ENCODE results near the gene JAM3. TPM values are rescaled to one million over a fixed set of nuclear protein-coding genes. Genes with fewer than 3 reads are reported as not detected.

Gene JAM3
- total and polyA plus RNA-seq, 2 of the 4 experiments (the other 2 are of a cell fraction): 38.0 to 71.5 TPM

- WGBS, 2 experiments (ENCODE audit: extremely low coverage in 2 of 2, insufficient read length in 1 of 2): no CpG with 5 or more reads among the region's 9 CpGs
- in situ Hi-C loops (cut with MboI; ENCODE audit: low sequenced_read_pairs): no loop called here
- peaks cover 35% of the 10 kb centered on the region for H3K36me3 ChIP-seq (ENCODE audit: control insufficient read depth, insufficient read depth, low read length)
These were observed 83.8 kb downstream of the JAM3 start for GRCh38 chr11:134152696-134153095.

More at GRCh38 chr11:134152696-134153095, 83.8 kb downstream of the JAM3 start:
- CTCF ChIA-PET: no interaction called here
- H2BK5ac ChIP-seq (ENCODE audit: low read depth, low read length, poor library complexity, severe bottlenecking): no peak overlapping the region
- DNase-seq: no peak
- H4K20me1 ChIP-seq (ENCODE audit: insufficient read depth, low read length): no peaks in the 10 kb centered on the region; the same call in 1 of the 2 replicates
- no peak overlapping the region for H2AK9ac ChIP-seq (replicated peaks; ENCODE audit: low read depth, low read length, poor library complexity)
- no peak overlapping the region for H3K4ac ChIP-seq (ENCODE audit: low read depth, low read length)
- no peak overlapping the region for H3K9ac ChIP-seq (ENCODE audit: low read depth, low read length)
- no peak overlapping the region for H3K4me2 ChIP-seq (ENCODE audit: low read depth, low read length)
- H3K18ac ChIP-seq (ENCODE audit: low read depth, low read length): no peak overlapping the region
- H2BK20ac ChIP-seq (ENCODE audit: low read depth, low read length): no peak overlapping the region
- no peak overlapping the region for H2AFZ ChIP-seq (replicated peaks; ENCODE audit: low read length, poor library complexity)
- no peak overlapping the region for H2BK120ac ChIP-seq (ENCODE audit: low read depth, low read length)
- no TSS peak for BruUV-seq (replicated peaks)
- H2AK5ac ChIP-seq (ENCODE audit: low read depth, low read length): no peak overlapping the region
- POLR2A ChIA-PET (ENCODE audit: unreplicated experiment): no interaction called here
- no peak overlapping the region for H3K14ac ChIP-seq (replicated peaks; ENCODE audit: low read depth, low read length)
- no peak overlapping the region for H3K56ac ChIP-seq (ENCODE audit: extremely low read depth, insufficient read depth, low read length)
- H4K91ac ChIP-seq (ENCODE audit: insufficient read depth, low read depth, low read length): no peak overlapping the region
- dilution Hi-C loops (cut with HindIII; ENCODE audit: low sequenced_read_pairs, unreplicated experiment): no loop called here
- no peak overlapping the region for H4K8ac ChIP-seq (ENCODE audit: low read depth in 2 of 2, low read length in 2 of 2)
- no peaks in the 10 kb centered on the region for H3K27me3 ChIP-seq (ENCODE audit: control insufficient read depth, insufficient read depth, low read length)
- no peaks in the 10 kb centered on the region for H3K9me1 ChIP-seq (ENCODE audit: insufficient read depth, low read length)
- H3K4me3 ChIP-seq (ENCODE audit: insufficient read depth, low read depth, low read length): no peak overlapping the region
- H3K4me1 ChIP-seq (ENCODE audit: control insufficient read depth, insufficient read depth, low read length): peaks cover 9% of the 10 kb centered on the region; the same call in 1 of the 2 replicates
- H2BK15ac ChIP-seq (ENCODE audit: low read depth, low read length): no peak overlapping the region
- TF ChIP-seq MXI1 (IDR thresholded peaks at IDR 0.05; ENCODE audit: borderline replicate concordance, low read depth, low read length): no peak
- TF ChIP-seq NFE2L2 (IDR thresholded peaks at IDR 0.05; ENCODE audit: low read depth, low read length): no peak
- no peak for TF ChIP-seq RFX5 (IDR thresholded peaks at IDR 0.05; ENCODE audit: low read depth, low read length)
- no peak for TF ChIP-seq RCOR1 (IDR thresholded peaks at IDR 0.05; ENCODE audit: insufficient replicate concordance, low read length)
- no peak for TF ChIP-seq FOS (IDR thresholded peaks at IDR 0.05; ENCODE audit: low read depth, low read length)
- TF ChIP-seq CHD1 (IDR thresholded peaks at IDR 0.05; ENCODE audit: low read depth, low read length): no peak
- TF ChIP-seq MAFK (IDR thresholded peaks at IDR 0.05; ENCODE audit: low read depth, low read length): no peak
- TF ChIP-seq MAZ (IDR thresholded peaks at IDR 0.05; ENCODE audit: borderline replicate concordance, low read depth, low read length): no peak
- TF ChIP-seq RAD21 (IDR thresholded peaks at IDR 0.05; ENCODE audit: low read length): no peak
- no peak for TF ChIP-seq CEBPB (IDR thresholded peaks at IDR 0.05; ENCODE audit: low read depth, low read length)
- no peak overlapping the region for H4K5ac ChIP-seq (ENCODE audit: low read depth, low read length)
- no peak for ATAC-seq (ENCODE audit: low read depth)
- H3K27ac ChIP-seq (ENCODE audit: insufficient read depth, low read length): no peak overlapping the region
- 0 out of 4 replicates have a peak, but pooled peaks cover 0 to 3% of the 10 kb centered on the region in 2 experiments for H3K79me1 ChIP-seq (ENCODE audit: low read depth in 1 of 2, low read length in 2 of 2)
- H3K23ac ChIP-seq (ENCODE audit: low read depth, low read length): no peak overlapping the region
- H3K9me3 ChIP-seq (ENCODE audit: control insufficient read depth, insufficient read depth, low read length): no peaks in the 10 kb centered on the region
- intact Hi-C loops (cut with micrococcal nuclease): no loop called here
